Amniotic stem cell (primary cell): Measurements from ENCODE around the gene ZNF772.
"Not testable (repeated sequence)": the region's sequence is repeated elsewhere in the genome, so short reads cannot be mapped to it uniquely, and the experiment has no call there.

Source experiments
- DNase-seq: peaks from one replicate; lab custom pipeline; 2025; lab: John Stamatoyannopoulos, UW

Gene ZNF772

DNA sequence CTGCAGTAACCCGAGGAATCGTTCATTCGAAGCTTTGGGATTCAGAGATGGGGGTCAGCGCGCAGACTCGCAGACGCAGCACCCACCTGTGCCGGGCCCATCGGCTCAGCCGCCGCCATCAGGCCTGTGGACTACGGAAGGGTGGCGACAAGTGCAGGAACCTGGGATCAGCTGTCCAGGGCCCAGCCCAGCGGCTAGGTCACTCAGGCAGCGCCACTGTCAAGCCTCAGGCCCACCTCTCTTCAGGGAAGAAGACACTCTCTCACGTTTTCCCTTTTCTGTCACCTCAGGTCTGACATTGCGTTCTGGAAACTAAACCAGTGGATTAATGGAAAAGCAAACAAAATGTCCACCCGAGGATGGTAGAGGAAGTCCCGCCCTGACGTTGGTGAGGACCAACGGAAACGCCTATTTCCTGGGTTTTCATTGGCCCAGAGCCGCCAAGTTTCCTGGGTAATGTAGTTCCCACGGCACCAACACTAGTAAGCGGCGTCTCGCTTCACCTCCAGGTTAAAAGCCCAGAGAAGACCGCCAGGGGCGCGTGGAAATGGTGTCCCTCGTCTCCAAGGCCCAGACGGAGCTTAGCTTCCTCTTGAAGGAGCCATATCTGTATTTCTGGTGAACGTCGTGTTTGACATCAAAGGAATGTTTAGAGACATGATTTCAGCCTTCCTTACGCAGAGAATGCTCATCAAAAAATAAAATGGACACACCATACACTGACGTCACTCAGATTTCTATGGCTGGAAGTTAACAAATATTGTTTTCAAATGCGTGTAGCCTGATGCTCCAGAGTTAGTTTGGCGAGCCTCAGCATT lies at the start of gene ZNF772:
TSS of gene ZNF772 (minus strand) at position 376 of the 818 bp plus-strand sequence. CDS start at position 119, 257 bp downstream.
- DNase-seq, result peak; percentile 97

DNA sequence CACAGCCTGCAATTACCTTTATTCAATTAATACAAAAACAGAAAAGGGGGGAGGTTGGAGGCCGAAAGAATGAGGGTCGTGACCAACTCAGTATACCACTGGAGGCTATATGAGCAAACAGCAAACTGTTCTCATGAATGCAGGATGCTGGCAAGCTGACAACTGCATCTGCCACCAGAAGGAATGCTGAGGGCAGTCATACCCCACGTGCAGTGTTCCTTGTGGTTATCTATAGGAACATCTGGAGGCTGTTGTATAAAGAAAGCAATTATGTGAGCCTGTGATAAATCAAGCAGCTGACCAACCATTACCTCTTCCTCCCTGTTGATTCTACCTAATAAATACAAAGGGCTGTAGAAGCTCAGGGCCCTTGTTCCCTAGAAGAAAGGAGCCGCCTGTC lies 40.7 kb upstream of the ZNF772 start:
- not testable (repeated sequence) for DNase-seq

DNA sequence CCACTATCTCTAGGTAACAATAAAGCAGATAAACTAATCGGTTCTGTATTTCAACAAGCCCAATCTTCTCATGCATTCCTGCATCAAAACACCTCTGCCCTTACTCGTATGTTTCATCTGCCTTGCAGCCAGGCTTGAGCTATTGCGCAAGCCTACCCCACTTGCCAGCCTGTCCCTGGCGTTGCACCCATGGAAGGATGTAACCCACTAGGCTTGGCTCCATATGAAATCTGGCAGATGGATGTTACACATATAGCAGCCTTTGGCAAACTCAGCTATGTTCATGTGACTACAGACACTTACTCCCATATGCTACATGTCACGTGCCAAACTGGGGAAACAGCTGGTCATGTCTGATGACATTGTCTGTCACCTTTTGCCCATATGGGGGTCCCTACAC lies 37.9 kb upstream of the ZNF772 start:
- no peak for DNase-seq

DNA sequence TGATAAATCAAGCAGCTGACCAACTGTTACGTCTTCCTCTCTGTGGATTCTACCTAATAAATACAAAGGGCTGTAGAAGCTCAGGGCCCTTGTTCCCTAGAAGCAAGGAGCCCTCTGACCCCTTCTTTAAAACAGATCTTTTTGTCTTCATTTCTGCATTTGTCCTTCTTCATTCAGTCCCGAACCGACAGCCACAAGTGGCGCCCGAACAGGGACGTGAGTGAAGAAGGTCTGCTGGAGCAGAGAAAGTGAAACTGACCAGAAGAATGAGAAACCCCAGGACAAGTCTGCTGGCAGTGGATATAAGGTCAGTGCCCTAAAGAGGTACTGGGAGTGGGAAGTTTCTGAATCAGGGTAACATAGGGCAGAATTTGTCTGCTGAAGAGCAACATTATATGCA lies 35.5 kb upstream of the ZNF772 start:
- no peak for DNase-seq

DNA sequence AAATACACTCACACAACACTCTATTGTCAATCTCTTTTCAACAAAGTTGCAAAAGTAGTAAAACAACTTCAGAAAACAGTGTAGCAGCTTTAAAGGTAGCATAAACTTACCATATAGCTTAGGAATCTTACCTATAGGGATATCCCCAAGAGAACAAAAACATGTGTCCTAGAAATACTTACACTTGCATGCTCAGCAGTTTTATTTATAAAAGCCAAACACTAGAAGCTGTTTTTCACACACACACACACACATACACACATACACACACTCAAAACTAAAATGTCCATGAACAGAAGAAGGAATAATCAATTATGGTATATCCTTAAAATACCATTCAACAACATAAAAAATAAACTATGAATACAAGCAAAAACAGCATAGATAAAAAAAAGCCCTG lies 34.1 kb upstream of the ZNF772 start:
- DNase-seq, result no peak

DNA sequence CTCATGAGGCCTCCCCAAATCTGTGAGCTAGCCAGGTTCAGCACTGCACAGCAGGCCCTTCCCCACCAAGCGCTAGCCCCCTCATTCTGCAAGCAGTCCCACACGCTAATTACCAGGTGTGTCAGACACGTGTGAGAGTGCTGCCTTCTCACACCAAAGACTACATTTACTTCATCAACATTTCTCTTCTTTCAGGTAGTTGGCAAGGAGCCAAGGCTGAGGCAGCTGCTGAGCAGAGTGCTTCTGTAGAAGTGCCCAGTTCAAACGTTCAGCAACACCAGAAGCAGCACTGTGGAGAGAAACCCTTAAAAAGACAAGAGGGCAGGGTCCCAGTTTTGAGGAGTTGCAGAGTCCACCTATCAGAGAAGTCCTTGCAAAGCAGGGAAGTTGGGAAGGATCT lies 28.8 kb upstream of the ZNF772 start:
- no peak for DNase-seq

DNA sequence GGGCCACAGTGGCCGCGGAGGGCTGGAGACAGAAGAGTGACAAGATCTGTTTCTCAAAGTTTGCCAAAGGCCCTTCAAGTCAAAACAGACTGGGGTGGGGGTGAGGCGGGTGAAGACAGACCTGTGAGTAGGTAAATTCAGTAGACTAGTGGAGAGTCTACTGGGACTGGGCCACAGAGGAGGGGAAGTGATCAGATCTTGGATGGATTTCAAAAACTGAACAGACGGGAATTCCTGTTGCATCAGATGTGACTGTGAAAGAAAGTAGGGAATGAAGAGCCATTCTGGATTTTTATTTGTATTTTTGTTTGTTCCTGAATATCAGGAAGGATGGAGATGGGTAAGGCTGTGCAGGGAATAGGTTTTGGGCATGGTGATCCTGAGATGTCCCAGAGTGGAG lies 23.0 kb upstream of the ZNF772 start:
- not testable (repeated sequence) for DNase-seq

DNA sequence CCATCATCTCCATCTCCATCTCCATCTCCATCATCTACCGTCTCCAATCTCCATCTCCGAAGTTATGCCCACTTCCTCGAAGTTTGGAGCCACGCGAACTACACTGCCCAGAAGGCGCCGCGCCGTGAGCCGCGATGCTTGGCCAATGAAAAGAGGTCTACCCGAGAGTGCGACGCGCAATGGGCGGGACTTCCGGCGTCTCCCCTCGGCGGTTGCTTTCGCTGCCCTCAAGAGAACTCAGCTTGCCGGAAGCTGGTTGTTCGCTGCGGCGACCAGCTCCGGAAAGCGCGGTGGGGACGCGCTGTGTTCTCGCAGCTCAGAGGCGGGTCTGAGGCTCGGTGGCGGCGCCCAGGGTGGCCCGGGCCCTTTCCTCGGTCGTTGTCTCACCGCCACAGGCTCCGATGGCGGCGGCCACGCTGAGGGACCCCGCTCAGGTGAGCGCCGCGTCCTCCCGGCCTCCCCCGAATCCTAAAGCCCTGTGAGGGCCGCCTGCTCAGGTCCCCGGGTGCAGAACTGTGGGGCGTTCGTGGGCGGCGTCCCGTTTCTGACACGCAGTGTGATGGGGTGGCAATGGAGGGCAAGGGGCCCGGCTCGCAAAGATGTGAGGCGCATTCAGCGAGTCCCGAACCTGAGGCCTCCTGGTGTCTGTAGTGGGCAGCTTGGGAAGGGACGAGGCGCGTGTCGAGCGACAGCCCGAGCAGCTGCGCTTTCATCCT lies 22.5 kb upstream of the ZNF772 start, which contains the start of gene ZNF773:
TSS of gene ZNF773 (plus strand) at position 259 of the 716 bp plus-strand sequence. CDS start at position 402, 143 bp downstream.
- DNase-seq, result peak; percentile 91

DNA sequence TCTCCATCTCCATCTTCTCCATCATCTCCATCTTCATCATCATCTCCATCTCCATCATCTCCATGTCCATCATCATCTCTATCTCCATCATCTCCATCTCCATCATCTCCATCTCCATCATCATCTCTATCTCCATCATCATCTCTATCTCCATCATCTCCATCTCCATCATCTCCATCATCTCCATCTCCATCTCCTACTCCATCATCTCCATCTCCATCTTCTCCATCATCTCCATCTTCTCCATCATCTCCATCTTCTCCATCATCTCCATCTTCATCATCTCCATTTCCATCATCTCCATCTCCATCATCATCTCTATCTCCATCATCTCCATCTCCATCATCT lies 21.9 kb upstream of the ZNF772 start:
- DNase-seq, result not testable (repeated sequence)

DNA sequence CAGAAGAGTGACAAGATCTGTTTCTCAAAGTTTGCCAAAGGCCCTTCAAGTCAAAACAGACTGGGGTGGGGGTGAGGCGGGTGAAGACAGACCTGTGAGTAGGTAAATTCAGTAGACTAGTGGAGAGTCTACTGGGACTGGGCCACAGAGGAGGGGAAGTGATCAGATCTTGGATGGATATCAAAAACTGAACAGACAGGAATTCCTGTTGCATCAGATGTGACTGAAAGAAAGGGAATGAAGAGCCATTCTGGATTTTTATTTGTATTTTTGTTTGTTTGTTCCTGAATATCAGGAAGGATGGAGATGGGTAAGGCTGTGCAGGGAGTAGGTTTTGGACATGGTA lies 10.9 kb upstream of the ZNF772 start:
- DNase-seq, result not testable (repeated sequence)

DNA sequence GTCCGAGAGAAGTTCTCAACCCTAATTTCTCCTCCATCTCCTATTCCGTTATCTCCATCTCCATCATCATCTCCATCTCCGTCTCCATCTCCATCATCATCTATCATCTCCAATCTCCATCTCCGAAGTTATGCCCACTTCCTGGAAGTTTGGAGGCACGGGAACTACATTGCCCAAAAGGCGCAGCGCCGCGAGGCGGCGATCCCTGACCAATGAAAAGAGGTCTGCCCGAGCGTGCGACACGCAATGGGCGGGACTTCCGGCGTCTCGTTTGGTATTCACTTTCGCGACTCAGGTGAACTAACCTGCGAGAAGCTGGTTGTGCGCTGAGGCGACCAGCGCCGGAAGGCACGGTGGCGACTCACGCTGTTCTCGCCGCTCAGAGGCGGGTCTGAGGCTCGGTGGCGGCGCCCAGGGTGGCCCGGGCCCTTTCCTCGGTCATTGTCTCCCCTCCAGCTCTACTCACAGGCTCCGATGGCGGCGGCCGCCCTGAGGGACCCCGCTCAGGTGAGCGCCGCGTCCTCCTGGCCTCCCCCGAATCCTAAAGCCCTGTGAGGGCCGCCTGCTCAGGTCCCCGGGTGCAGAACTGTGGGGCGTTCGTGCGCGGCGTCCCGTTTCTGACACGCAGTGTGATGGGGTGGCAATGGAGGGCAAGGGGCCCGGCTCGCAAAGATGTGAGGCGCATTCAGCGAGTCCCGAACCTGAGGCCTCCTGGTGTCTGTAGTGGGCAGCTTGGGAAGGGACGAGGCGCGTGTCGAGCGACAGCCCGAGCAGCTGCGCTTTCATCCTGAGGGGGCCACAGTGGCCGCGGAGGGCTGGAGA lies 10.3 kb upstream of the ZNF772 start, which contains the start of gene ZNF419:
TSS of gene ZNF419 (plus strand) at position 274 of the 822 bp plus-strand sequence. CDS start at position 475, 201 bp downstream.
- DNase-seq, result peak; percentile 71

DNA sequence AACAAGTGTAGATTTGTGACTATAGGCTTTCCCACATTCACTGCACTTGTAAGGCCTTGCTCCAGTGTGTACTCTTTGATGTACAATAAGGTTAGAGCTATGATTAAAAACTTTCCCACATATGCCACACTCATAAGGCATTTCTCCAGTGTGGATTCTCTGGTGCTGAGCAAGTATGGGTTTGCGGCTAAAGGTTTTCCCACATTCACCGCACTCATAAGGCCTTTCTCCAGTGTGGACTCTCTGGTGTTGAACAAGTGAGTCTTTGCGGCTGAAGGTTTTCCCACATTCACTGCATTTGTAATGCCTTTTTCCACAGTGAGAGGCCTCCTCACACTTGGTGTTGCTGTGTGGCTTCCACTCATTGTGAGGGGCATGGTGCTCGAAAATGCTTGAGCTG lies 3.7 kb downstream of the ZNF772 start:
- no peak for DNase-seq

DNA sequence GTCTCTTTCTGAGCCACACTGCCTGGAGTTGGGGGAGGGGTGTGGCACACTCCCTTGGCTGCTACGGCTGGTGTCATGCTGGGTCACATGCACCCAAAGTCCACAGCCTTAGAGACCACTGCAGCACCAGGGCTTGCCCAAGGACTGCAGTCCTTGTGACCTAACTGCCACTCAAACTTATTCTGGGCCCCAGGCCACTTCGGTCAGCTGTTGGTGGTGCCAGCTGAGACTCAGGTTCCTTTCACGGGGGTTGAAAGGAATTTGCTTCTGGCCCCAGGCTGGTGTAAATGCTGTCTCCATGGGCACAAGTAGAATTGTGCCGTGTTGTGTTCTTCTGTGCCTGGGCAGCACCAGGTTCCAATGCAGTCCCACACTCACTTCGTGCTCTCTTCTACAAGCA lies 10.9 kb downstream of the ZNF772 start:
- DNase-seq, result no peak

DNA sequence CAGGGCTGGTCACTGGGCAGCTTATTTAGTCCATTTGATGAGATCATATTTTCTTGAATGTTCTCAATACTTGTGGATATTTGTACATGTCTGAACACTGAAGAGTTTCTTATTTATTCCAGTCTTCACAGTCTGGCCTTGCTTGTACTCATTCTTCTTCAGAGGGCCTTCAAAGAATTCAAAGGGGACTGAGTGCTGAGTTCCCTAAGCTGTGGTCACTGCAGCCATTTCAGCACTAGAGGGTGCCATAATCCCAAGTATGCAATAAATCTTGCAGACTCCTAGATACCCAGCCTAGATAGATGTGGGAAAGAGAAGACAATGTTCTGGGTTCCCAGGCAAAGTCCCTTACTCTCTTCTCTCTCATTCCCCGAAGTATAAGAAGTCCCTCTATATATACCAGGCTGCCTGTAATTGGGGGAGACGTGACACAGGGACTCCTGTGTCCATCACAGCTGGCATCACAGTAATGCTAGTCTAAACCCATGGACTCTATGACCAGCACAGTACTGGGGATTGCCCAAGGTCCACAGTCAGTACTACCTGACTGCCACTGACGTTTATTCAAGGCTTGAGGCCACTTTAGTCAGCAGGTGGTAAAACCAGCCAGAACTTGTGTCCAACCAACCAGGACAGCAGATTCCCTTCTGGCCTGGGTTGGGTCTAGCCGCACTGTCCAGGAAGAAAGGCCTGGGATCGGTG lies 11.5 kb downstream of the ZNF772 start:
- DNase-seq, result no peak

DNA sequence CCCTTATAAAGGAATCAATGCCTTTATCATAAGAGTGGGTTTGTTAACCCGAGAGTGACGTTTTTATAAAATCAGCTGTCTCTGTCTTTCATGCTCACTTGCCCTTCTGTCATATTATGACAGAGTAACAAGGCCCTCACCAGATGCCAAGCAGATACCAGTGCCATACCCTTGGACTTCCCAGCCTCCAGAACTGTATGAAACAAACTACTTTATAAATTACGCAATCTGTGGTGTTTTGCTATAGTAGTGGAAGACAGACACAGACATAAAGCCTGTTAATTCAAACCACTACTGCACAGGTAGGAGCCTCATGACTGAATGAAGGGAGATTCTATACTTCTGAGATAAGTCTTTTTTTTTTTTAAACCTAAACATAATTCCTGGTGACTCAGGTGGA lies 25.1 kb downstream of the ZNF772 start:
- DNase-seq, result no peak

DNA sequence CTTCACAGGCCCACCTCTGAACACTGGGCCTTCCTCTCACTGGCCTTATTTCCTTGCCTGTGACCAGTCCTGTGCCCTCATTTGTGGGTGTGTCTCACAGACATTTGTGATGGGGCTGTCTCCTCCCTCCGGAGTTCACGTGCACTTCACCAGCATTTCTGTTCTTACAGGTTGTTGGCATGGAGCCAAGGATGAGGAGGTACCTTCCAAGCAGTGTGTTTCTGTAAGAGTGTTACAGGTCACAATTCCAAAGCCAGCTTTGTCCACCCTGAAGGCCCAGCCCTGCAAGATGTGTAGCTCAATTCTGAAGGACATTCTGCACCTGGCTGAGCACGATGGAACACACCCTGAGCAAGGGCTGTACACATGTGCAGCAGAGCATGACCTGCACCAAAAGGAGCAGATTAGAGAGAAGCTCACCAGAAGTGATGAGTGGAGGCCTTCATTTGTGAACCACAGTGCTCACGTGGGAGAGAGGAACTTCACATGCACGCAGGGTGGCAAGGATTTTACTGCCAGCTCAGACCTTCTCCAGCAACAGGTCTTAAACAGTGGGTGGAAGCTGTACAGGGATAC lies 34.2 kb downstream of the ZNF772 start:
- DNase-seq, result no peak

DNA sequence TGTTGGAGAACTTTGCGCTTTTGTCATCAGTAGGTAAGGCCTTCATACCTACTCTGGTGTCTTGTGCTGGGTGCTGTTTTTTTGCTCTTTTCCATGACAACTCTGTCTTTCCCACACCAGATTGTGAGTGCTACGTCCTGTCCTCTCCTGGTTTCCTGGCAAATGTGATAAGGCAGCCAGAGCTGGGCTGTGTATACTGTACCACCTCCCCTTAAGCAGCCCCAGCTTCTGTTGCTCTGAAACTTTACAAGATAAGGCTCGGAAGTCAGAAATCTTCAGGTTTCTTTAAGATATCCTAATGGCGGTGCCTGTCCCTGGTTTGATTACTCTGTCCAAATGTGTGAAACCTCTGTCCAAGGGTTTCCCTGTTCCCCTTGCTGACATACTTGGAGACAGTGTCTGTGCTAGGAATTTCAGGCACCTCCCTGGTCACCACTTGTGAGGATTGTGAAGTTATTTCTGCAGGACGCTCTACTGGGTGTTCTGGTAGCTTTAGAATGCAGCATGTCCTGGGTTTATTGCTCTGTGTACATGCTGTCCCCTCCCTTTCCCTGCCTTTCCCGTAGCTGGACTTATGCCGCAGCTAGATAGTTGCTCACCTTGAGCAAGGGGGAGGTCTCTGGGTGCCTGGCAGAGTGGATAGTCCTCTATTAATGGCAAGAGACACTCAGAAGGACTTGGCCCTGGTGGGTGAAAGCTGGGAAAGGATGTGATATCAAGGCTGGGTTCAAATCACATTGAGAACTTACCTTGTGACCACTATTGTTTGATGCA lies 35.2 kb downstream of the ZNF772 start:
- no peak for DNase-seq

DNA sequence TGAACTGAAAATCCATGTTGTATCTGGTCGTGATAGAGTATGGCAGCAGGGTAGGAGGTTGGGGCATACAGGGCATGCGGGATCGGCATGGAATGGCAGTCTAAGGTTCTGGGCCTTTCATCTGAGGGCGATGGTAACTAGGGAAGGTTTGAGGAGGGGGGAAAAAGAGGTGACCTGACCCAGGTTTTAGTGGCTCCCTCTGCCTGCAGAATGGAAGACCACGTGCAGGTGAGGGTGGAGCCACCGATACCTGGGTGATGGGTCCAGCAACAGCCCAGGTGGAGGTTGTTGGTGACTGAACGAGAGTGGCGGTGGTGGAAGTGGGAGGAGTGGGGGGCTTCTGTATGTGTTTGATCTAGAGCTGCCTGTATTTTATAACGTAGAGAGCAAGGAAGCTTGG lies 38.4 kb downstream of the ZNF772 start:
- no peak for DNase-seq

DNA sequence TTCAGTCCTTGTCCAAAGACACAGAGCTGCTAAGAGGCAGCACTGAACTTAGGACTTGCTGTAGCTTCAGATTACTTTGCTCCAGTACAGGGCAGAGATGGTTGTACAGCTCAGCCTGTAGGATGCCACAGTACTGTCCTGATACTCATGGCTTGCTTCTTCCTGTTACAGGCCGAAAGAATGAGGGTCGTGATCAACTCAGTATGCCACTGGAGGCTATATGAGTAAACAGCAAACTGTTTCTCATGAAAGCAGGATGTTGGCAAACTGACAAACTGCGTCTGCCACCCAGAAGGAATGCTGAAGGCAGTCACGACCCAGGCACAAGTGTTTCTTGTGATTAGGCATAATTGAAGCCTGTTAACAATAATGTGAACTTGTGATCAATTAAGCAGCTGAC lies 39.4 kb downstream of the ZNF772 start:
- DNase-seq, result no peak

DNA sequence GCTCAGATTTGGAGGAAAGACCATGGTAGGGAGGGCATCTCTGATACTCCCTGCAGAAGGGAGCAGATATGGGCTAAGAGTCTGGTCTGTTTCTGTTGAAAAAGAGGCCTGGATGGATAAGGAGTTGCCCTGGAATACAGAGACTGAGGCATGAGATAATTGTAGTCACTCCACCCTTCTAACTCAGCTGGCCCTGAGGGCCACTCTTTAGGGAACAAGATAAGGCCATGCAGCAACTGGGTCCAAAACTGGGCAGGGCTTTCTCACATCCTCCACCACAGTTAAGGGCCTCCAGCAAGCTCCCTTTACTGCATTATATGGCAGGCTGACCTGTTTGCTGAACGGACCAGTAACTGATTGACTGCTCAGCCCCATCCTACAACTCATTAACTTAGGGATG lies 40.9 kb downstream of the ZNF772 start:
- no peak for DNase-seq
